OCI-LY3 (cell line): ENCODE data around the gene CTNNA3.

Experiments
- H2AFZ ChIP-seq: fragments of 200-600, 300-600 bp; shearing (Covaris generic); 2 replicates; pipeline ENCODE4 v1.6.0; 2014; ENCODE audit warnings: antibody characterized with exemption, low read depth, low read length
- H3K27ac ChIP-seq: fragments of 200-600, 300-600 bp; sonication (generic); 2 replicates; pipeline ENCODE4 v1.5.1; 2014; ENCODE audit warnings: mild to moderate bottlenecking, low read length, moderate library complexity, mixed read lengths
- H3K27me3 ChIP-seq: fragments of 200-600, 300-600 bp; sonication (generic); 2 replicates; pipeline ENCODE4 v1.6.1; 2014; ENCODE audit warnings: low read depth, low read length, mixed read lengths
- H3K36me3 ChIP-seq: fragments of 200-600, 300-600 bp; sonication (generic); replicated peaks from 2 replicates; pipeline ENCODE3; 2014; ENCODE audit warnings: low read depth, low read length, mixed read lengths
- H3K4me1 ChIP-seq: fragments of 300-600, 200-600 bp; sonication (generic); 2 replicates; pipeline ENCODE4 v1.6.1; 2014; ENCODE audit warnings: low read length, mixed read lengths
- H3K4me2 ChIP-seq: fragments of 200-600, 300-600 bp; sonication (generic); 2 replicates; pipeline ENCODE4 v1.6.1; 2014; ENCODE audit warnings: low read length, mixed read lengths
- H3K4me3 ChIP-seq: fragments of 300-600, 200-600 bp; sonication (generic); 2 replicates; pipeline ENCODE4 v1.5.1; 2014; ENCODE audit warnings: antibody characterized with exemption, mild to moderate bottlenecking, low read length, moderate library complexity
- H3K79me2 ChIP-seq: fragments of 300-600, 200-600 bp; shearing (Covaris generic); 2 replicates; pipeline ENCODE4 v1.6.1; 2014; ENCODE audit warnings: mild to moderate bottlenecking, low read length, mixed read lengths
- H3K9ac ChIP-seq: fragments of 300-600, 200-600 bp; shearing (Covaris generic); 2 replicates; pipeline ENCODE4 v1.6.0; 2014; ENCODE audit warnings: mild to moderate bottlenecking, low read length, moderate library complexity
- H3K9me3 ChIP-seq: fragments of 200-600, 300-600 bp; shearing (Covaris generic); 2 replicates; pipeline ENCODE4 v1.6.1; 2014; ENCODE audit warnings: low read length, mixed read lengths; ENCODE audit not compliant: insufficient read depth
- H4K20me1 ChIP-seq: fragments of 200-600, 300-600 bp; sonication (generic); 2 replicates; pipeline ENCODE4 v1.6.1; 2016; ENCODE audit warnings: low read length, mixed read lengths; ENCODE audit not compliant: insufficient read depth
- EZH2phosphoT487 ChIP-seq: fragments of 200-600 bp; shearing (Covaris generic); IDR thresholded peaks from 2 replicates; pipeline ENCODE4 v1.6.1; 2018; ENCODE audit warnings: antibody characterized with exemption, mixed run types, low read depth
- TF ChIP-seq, protein P1 (sequence below): fragments of 200-600, 300-600 bp; sonication (generic); IDR thresholded peaks from 2 replicates; pipeline ENCODE4 v1.5.1; 2014; ENCODE audit warnings: antibody characterized with exemption, low read length, low read depth

The CTNNA3 gene

DNA sequence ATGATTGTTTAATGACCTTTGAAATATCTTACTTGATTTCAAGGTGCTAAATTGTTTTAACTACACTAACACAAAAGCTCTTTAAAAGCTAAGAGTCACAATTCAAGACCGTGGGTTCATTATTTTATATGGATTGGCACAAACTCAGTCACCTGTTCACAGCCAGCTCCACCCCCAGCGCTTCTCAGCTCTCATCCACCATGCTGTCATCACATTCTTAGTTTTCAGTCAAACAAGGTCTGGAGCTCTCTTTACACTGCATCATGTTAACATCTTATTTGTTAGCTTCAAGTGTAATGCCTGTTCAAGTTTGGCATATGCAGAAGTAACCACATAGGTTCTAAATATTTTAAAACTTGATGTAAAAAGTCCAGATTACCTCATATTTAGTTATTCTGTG lies 951.1 kb downstream of the CTNNA3 start:
- Histone ChIP-seq H3K4me1 (no peaks in the 10 kb centered on the region), H3K9me3 (no peaks in the 10 kb centered on the region), H3K27ac (no peak overlapping the region), H3K27me3 (no peaks in the 10 kb centered on the region), H2AFZ (no peak overlapping the region), H3K4me3 (no peak overlapping the region), H3K9ac (no peak overlapping the region), H3K4me2 (no peak overlapping the region), H3K36me3 (no peaks in the 10 kb centered on the region), H4K20me1 (no peaks in the 10 kb centered on the region), H3K79me2 (no peaks in the 10 kb centered on the region)
- no peak for TF ChIP-seq EZH2phosphoT487
- TF ChIP-seq, protein P1, sequence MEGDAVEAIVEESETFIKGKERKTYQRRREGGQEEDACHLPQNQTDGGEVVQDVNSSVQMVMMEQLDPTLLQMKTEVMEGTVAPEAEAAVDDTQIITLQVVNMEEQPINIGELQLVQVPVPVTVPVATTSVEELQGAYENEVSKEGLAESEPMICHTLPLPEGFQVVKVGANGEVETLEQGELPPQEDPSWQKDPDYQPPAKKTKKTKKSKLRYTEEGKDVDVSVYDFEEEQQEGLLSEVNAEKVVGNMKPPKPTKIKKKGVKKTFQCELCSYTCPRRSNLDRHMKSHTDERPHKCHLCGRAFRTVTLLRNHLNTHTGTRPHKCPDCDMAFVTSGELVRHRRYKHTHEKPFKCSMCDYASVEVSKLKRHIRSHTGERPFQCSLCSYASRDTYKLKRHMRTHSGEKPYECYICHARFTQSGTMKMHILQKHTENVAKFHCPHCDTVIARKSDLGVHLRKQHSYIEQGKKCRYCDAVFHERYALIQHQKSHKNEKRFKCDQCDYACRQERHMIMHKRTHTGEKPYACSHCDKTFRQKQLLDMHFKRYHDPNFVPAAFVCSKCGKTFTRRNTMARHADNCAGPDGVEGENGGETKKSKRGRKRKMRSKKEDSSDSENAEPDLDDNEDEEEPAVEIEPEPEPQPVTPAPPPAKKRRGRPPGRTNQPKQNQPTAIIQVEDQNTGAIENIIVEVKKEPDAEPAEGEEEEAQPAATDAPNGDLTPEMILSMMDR = no peak

DNA sequence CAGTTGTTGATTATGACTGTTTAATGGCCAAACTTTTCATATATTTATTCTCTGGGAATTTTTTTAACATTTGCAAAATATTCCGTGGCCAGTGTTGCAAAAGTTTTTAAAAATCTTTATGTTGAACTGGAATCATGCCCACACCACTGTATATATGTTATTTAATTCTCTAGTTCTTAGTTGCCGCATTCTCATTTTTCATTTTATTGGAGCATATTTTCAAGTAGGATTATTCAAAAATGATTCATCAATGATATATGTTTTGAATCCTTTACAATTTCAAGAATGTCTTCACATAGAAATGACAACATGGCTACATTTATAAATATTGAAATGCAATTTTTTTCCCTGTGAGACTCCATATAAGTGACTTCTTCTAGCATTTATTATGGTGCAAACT lies 958.8 kb downstream of the CTNNA3 start:
- H3K9ac ChIP-seq = no peak overlapping the region
- no peak overlapping the region for H3K4me2 ChIP-seq
- no peak overlapping the region for H2AFZ ChIP-seq
- no peak for TF ChIP-seq EZH2phosphoT487
- TF ChIP-seq, protein P1 = no peak
- H3K4me3 ChIP-seq = no peak overlapping the region
- no peaks in the 10 kb centered on the region for H4K20me1 ChIP-seq
- no peaks in the 10 kb centered on the region for H3K4me1 ChIP-seq
- no peaks in the 10 kb centered on the region for H3K9me3 ChIP-seq
- H3K36me3 ChIP-seq = no peaks in the 10 kb centered on the region
- H3K27ac ChIP-seq = no peak overlapping the region
- no peaks in the 10 kb centered on the region for H3K79me2 ChIP-seq
- no peaks in the 10 kb centered on the region for H3K27me3 ChIP-seq

DNA sequence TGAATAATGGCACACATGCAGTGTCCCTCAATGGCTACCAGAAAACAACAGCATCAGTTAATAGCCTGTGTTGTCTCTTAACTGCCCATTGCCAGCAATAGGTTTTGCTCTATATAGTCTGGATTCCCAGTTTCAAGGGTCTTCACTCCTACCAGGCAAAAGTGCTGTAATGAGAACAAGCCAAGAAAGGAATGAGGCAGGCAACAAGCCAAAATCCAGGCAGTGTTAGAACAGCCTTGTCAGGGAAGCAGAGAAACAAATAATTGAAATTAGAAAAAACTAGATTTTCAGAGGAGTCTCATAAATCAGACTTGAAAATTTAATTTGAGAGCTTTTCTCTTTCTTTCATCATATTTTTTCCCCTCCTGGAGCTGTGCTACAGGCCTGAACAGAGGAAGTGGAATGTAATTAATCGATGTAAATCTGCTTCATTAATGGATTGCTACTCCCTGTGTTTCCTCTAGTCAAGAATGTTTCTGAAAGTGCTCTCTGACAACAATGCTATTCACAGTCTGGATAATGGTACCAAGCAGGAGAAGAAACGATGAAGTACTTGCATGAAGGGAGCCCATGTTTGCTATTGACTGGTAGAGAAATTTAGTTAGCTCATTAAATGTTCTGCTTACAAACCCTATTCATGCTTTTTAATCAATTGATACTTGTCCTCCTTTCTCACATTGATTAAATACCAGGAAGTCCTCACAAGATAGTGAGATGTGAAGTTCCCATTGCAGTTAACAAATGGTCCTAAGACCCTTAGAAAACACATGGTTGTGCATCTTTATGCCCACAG lies 972.2 kb downstream of the CTNNA3 start:
- Histone ChIP-seq H3K4me1 (no peaks in the 10 kb centered on the region), H2AFZ (no peak overlapping the region), H3K27ac (no peak overlapping the region), H3K36me3 (no peaks in the 10 kb centered on the region), H3K9me3 (no peaks in the 10 kb centered on the region), H3K79me2 (no peaks in the 10 kb centered on the region), H3K9ac (no peak overlapping the region), H3K4me2 (no peak overlapping the region), H3K4me3 (no peak overlapping the region), H3K27me3 (no peaks in the 10 kb centered on the region), H4K20me1 (no peaks in the 10 kb centered on the region)
- TF ChIP-seq, protein P1 = no peak
- no peak for TF ChIP-seq EZH2phosphoT487

DNA sequence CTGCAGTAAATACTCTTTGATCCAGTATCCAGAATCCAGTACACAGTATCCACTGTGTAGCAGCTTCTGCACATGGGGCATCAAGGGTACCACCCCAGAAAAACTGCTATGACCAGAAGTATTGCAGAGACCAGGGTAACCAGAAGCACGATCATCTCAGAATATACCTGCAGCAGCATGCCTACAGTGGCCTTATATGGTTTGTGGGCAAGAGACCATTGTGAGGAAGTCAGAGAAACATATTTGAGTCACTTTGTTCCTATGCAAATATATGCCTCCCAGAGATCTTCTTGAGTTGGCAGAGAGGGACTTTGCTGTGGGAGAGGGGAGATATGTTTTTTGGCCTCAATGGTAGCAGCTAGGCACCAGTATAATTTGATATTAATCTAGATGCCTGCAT lies 976.5 kb downstream of the CTNNA3 start:
- H2AFZ ChIP-seq = no peak overlapping the region
- no peak overlapping the region for H3K4me2 ChIP-seq
- H3K9me3 ChIP-seq = no peaks in the 10 kb centered on the region
- H3K79me2 ChIP-seq = no peaks in the 10 kb centered on the region
- no peak overlapping the region for H3K27ac ChIP-seq
- H3K27me3 ChIP-seq = no peaks in the 10 kb centered on the region
- no peak overlapping the region for H3K9ac ChIP-seq
- no peaks in the 10 kb centered on the region for H3K4me1 ChIP-seq
- H3K36me3 ChIP-seq = no peaks in the 10 kb centered on the region
- no peak for TF ChIP-seq EZH2phosphoT487
- TF ChIP-seq, protein P1 = no peak
- no peak overlapping the region for H3K4me3 ChIP-seq
- H4K20me1 ChIP-seq = no peaks in the 10 kb centered on the region
